HG03521 (cell line): Measurements from ENCODE around the gene GARIN1A.

Source experiments
- ATAC-seq: cut with Tn5 transposase; IDR thresholded peaks from one replicate; pipeline ENCODE4 v1.9.1; 2021; ENCODE audit warnings: mild to moderate bottlenecking, moderate library complexity; ENCODE audit not compliant: unreplicated experiment

Gene GARIN1A

DNA sequence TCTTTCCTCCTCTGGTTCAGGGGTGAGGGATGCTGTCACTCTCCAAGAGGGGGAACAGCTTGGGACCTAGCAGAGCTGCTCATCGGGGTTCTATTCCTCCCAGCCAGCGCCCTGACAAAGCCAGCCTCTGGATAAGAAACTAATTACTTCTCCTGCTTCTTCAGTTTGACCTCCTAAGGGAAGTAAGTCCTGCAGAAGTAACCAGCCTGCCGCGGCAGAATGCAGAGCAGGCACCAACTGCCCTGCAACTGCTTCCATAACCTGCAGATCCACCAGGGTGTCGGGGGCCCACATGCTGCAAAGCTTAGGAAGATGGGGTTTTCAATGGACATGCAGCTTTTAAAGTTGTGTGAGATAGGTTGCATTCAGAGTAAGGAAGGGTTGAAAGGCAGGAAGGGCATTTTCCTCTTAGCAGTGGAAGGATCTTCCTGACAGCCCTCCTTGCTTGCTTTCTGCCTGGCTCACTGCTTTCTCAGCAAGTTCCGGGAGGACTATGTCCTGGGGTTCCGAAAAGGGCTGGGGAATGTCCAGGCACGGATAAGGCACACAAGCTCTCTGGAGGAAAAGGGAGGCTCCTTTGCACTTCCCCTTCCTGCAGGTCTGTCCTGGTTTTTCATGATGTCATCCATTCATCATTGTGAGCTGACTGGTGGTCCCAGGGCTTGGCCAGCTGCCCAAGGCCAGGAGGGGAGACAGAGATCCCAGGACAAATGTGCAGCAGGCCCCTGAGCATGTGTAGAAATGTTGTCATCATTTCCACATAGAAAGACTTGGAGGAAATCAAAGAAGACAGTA is 42.8 kb downstream of the GARIN1A start:
- no peak for ATAC-seq

DNA sequence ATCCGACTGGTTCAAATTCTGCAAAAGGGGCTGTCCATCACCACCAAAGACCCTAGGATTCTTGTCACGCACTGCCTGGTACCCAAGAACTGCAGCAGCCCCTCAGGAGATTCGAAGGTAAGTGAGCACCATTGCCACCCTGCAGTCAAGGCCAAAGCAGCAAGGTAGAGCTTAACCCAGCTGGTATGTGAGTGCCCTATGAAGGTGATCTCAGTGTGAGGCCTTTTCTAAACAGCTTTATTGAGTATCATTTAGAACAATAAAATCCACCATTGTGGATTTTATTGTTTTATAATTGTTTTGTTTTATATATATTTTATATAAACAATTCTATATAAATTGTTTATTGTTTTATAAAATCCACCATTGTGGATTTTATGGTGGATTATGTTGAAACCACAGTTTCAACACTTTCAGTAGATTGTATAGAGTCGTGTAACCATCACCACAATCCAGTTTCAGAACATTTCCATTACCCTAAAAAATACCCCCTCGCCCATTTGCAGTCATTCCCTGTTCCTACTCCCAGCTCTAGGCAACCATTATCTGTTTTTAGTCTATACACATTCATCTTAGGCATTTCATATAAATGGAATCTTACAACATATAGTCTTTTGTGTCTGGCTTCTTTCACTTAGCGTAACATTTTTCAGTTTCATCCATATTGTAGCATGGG is 47.0 kb downstream of the GARIN1A start:
- ATAC-seq: no peak

DNA sequence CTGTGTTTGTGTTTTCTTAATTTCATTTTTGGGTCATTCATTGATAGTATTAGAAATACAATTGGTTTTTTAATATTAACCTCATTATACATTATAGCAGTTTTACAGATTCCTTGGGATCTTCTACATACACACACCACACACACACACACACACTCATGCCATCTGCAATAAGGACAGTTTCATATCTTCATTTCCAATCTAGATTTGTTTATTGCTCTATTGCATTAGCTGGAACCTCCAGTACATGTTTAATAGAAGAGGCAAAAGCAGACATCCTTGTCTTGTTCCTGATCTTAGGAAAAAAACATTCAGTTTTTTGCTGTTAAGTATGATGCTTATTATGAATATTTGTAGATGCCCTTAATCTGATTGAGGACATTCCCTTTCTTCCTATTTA is 49.3 kb downstream of the GARIN1A start:
- ATAC-seq: no peak
